Kidney (tissue), 14 donors: Measurements from ENCODE around the gene ZSCAN9. TPM values are rescaled to one million over a fixed set of nuclear protein-coding genes. Genes with fewer than 3 reads are reported as not detected.
A peak's percentile ranks its signal among the peaks of the same experiment; 100 is the strongest.

ENCODE experiments used
- DNase-seq, 5 donors: peaks; one replicate each; pipeline ENCODE4 v3.0.0-alpha.2; 2013 to 2020
- FAIRE-seq: peaks from 2 replicates; lab custom pipeline; 2012; peaks lifted over from hg19 to GRCh38; lab: Jason Lieb, UNC
- H3K27ac ChIP-seq, 2 donors: one replicate each; pipeline ENCODE4 v1.7.0; 2013; ENCODE audit warnings: low read depth in 2 of 2, low read length in 2 of 2, inconsistent platforms in 1 of 2
- H3K27me3 ChIP-seq: one replicate; pipeline ENCODE4 v1.7.1; 2013; ENCODE audit warnings: low read length, inconsistent platforms; ENCODE audit not compliant: control insufficient read depth, insufficient read depth
- H3K36me3 ChIP-seq, 3 donors: one replicate each; pipeline versions ENCODE4 v1.7.0 to v1.7.1; 2013; ENCODE audit warnings: low read length in 3 of 3, control low read depth in 1 of 3, inconsistent platforms in 1 of 3; ENCODE audit not compliant: insufficient read depth in 3 of 3, control insufficient read depth in 2 of 3
- H3K4me1 ChIP-seq, 3 donors: one replicate each; pipeline versions ENCODE4 v1.7.0 to v1.7.1; 2013; ENCODE audit warnings: low read length in 3 of 3, inconsistent platforms in 1 of 3, low read depth in 1 of 3; ENCODE audit not compliant: control insufficient read depth in 2 of 3, insufficient read depth in 2 of 3
- H3K4me3 ChIP-seq, 3 donors: one replicate each; pipeline versions ENCODE4 v1.7.0 to v1.8.1; 2013; ENCODE audit warnings: low read length in 3 of 3, control low read depth in 1 of 3, inconsistent platforms in 1 of 3
- H3K9ac ChIP-seq, 3 donors: one replicate each; pipeline versions ENCODE4 v1.7.0 to v1.7.1; 2013; ENCODE audit warnings: low read length in 3 of 3, control low read depth in 1 of 3, inconsistent platforms in 1 of 3
- H3K9me3 ChIP-seq, 3 donors: one replicate each; pipeline versions ENCODE4 v1.7.0 to v1.7.1; 2013; ENCODE audit warnings: low read length in 3 of 3, control low read depth in 1 of 3, inconsistent platforms in 1 of 3; ENCODE audit not compliant: control insufficient read depth in 2 of 3, insufficient read depth in 1 of 3
- CTCF ChIP-seq: IDR thresholded peaks from 3 replicates; pipeline ENCODE4 v1.5.1; 2012; ENCODE audit warnings: mild to moderate bottlenecking, moderate library complexity, borderline replicate concordance; ENCODE audit not compliant: insufficient read depth; ENCODE audit errors: extremely low read depth
- intact Hi-C: fragments of 100-400 bp; cut with DNase I; formaldehyde crosslinking; loops from one replicate; pipeline ENCODE4 v1.11.1; 2022
- polyA plus RNA-seq: library from polyadenylated mRNA; stranded (reverse); fragments of 350-450 nt; fragmentation: Illumina TruSeq; extraction: RNeasy Lipid Tissue Mini Kit (QIAGEN cat#74804); gene quantifications from one replicate; pipeline ENCODE4 v1.2.3, GENCODE V29; 2014; ENCODE audit warnings: low read depth, low replicate concordance; ENCODE audit not compliant: insufficient read depth
- total RNA-seq: library from RNA; stranded (reverse); fragmentation: NEBNext Ultra II Directional; extraction: Animal tissue kit (Norgen Biotek cat#: 25700); gene quantifications from one replicate; pipeline ENCODE4 v1.2.1, GENCODE V29; 2021
- donor health status: control.
- donor health status: control.
- donor health status: control.
- donor health status: control.
- donor health status: control.
- donor health status: DM: yes; HTN: yes; CAD: no.
- donor health status: Normal renal cell carcinoma (clear cell type).

Gene ZSCAN9
- total and polyA plus RNA-seq, 2 donors from 2014 or later, result 8.1 to 15.6 TPM

GRCh38 chr6:28266962-28267694, 42.1 kb downstream of the ZSCAN9 start, which contains the start of gene ZSCAN26:
Gene ZSCAN26, plus strand, starts transcription at chr6:28267143. Its CDS starts 4,777 bp downstream, at chr6:28271920.
- no peak for FAIRE-seq
- H3K4me1 ChIP-seq, result peaks cover 0 to 4% (median 3%) of the 10 kb centered on the region in 3 donors
- TF ChIP-seq CTCF, result no peak
- H3K27ac ChIP-seq, result peak within 1 kb of the TSS; percentile 75 to 92
- H3K9me3 ChIP-seq, result no peaks in the 10 kb centered on the region
- no peaks in the 10 kb centered on the region for H3K27me3 ChIP-seq
- peak; percentile 85 to 97 (median 91) for DNase-seq
- peak within 1 kb of the TSS; percentile 77 to 98 (median 82) for H3K4me3 ChIP-seq
- H3K9ac ChIP-seq, result peak within 1 kb of the TSS; percentile 62 to 85 (median 75)
- intact Hi-C loops, result no loop called here
- H3K36me3 ChIP-seq, result peaks cover 2 to 4% (median 3%) of the 10 kb centered on the region in 3 donors

- no peak for TF ChIP-seq CTCF
- intact Hi-C loops, result no loop called here
- H3K9me3 ChIP-seq, result no peaks in the 10 kb centered on the region
- DNase-seq (no peak), FAIRE-seq (no peak)
- peaks cover 5 to 9% (median 6%) of the 10 kb centered on the region in 3 donors for H3K36me3 ChIP-seq
- H3K4me3 ChIP-seq, result peak overlapping the region; percentile 77 to 98 (median 82)
- H3K27me3 ChIP-seq, result no peaks in the 10 kb centered on the region
- H3K4me1 ChIP-seq, result peaks cover 0 to 4% (median 3%) of the 10 kb centered on the region in 3 donors
- peak overlapping the region; percentile 62 to 85 (median 75) for H3K9ac ChIP-seq
- H3K27ac ChIP-seq, result no peak overlapping the region
Observed at GRCh38 chr6:28267695-28268059, 42.6 kb downstream of the ZSCAN9 start.

GRCh38 chr6:28269492-28269891, 44.4 kb downstream of the ZSCAN9 start:
- Histone ChIP-seq H3K27me3 (no peaks in the 10 kb centered on the region), H3K27ac (no peak overlapping the region), H3K4me3 (no peak overlapping the region), H3K9ac (no peak overlapping the region), H3K4me1 (peaks cover 0 to 4% (median 3%) of the 10 kb centered on the region in 3 donors), H3K36me3 (peaks cover 8 to 16% (median 8%) of the 10 kb centered on the region in 3 donors), H3K9me3 (no peaks in the 10 kb centered on the region)
- FAIRE-seq, result no peak
- TF ChIP-seq CTCF, result no peak
- DNase-seq, result no peak
- intact Hi-C loops, result no loop called here
